H9 (cell line): Measurements from ENCODE around the gene GSK3A. TPM values are rescaled to one million over a fixed set of nuclear protein-coding genes. Genes with fewer than 3 reads are reported as not detected.

Experiments used
- DNase-seq: peaks from one replicate; pipeline ENCODE4 v3.0.0-alpha.2; 2017
- H2AFZ ChIP-seq: one replicate; pipeline ENCODE4 v1.6.1; 2013; ENCODE audit warnings: mild to moderate bottlenecking, low read length, control low read depth, moderate library complexity
- H2AK5ac ChIP-seq: 2 replicates; pipeline ENCODE4 v1.6.1; 2013; ENCODE audit warnings: low read length, control low read depth, mixed read lengths; ENCODE audit not compliant: insufficient read length
- H2BK120ac ChIP-seq: one replicate; pipeline ENCODE4 v1.6.1; 2013; ENCODE audit warnings: low read depth, mild to moderate bottlenecking, low read length, control low read depth, inconsistent platforms; ENCODE audit not compliant: poor library complexity, severe bottlenecking
- H2BK12ac ChIP-seq: 2 replicates; pipeline ENCODE4 v1.6.1; 2013; ENCODE audit warnings: low read length, control low read depth, mixed read lengths, low read depth; ENCODE audit not compliant: insufficient read length
- H2BK15ac ChIP-seq: 2 replicates; pipeline ENCODE4 v1.6.1; 2013; ENCODE audit warnings: low read depth, low read length, control low read depth
- H2BK20ac ChIP-seq: one replicate; pipeline ENCODE4 v1.6.1; 2013; ENCODE audit warnings: low read depth, mild to moderate bottlenecking, low read length, control low read depth, inconsistent platforms; ENCODE audit not compliant: poor library complexity, severe bottlenecking
- H2BK5ac ChIP-seq: 2 replicates; pipeline ENCODE4 v1.6.1; 2013; ENCODE audit warnings: low read length, control low read depth, mixed read lengths; ENCODE audit not compliant: insufficient read length
- H3K14ac ChIP-seq: 2 replicates; pipeline ENCODE4 v1.6.1; 2013; ENCODE audit warnings: low read length, control low read depth; ENCODE audit not compliant: insufficient read depth
- H3K18ac ChIP-seq: 2 replicates; pipeline ENCODE4 v1.6.1; 2013; ENCODE audit warnings: low read depth, mild to moderate bottlenecking, mixed read lengths, low read length, control low read depth; ENCODE audit not compliant: insufficient read length
- H3K23ac ChIP-seq: 2 replicates; pipeline ENCODE4 v1.6.1; 2013; ENCODE audit warnings: low read length, control low read depth, mixed read lengths, low read depth; ENCODE audit not compliant: insufficient read length
- H3K23me2 ChIP-seq: 2 replicates; pipeline ENCODE4 v1.6.1; 2013; ENCODE audit warnings: low read depth, mild to moderate bottlenecking, mixed read lengths, low read length, control low read depth; ENCODE audit not compliant: insufficient read length, poor library complexity, severe bottlenecking
- H3K27ac ChIP-seq: 2 replicates; pipeline ENCODE4 v1.5.1; 2013; ENCODE audit warnings: low read length, control low read depth, mixed read lengths, low read depth; ENCODE audit not compliant: insufficient read length
- H3K27me3 ChIP-seq: 2 replicates; pipeline ENCODE4 v1.6.1; 2013; ENCODE audit warnings: low read length, control low read depth, inconsistent platforms; ENCODE audit not compliant: insufficient read depth
- H3K4ac ChIP-seq: 2 replicates; pipeline ENCODE4 v1.6.1; 2013; ENCODE audit warnings: low read depth, mild to moderate bottlenecking, control low read depth, inconsistent platforms, low read length, moderate library complexity
- H3K4me1 ChIP-seq: 2 replicates; pipeline ENCODE4 v1.6.1; 2013; ENCODE audit warnings: low read length, control low read depth, inconsistent platforms; ENCODE audit not compliant: insufficient read depth
- H3K4me2 ChIP-seq: 2 replicates; pipeline ENCODE4 v1.6.1; 2013; ENCODE audit warnings: low read length, control low read depth, mixed read lengths; ENCODE audit not compliant: insufficient read length, insufficient read depth
- H3K56ac ChIP-seq: 2 replicates; pipeline ENCODE4 v1.6.1; 2013; ENCODE audit warnings: low read depth, mild to moderate bottlenecking, mixed read lengths, low read length, control low read depth; ENCODE audit not compliant: insufficient read length
- H3K79me1 ChIP-seq: 2 replicates; pipeline ENCODE4 v1.6.1; 2013; ENCODE audit warnings: low read depth, mild to moderate bottlenecking, moderate library complexity, low read length, control low read depth, inconsistent platforms; ENCODE audit not compliant: insufficient read depth, poor library complexity, severe bottlenecking
- H3K79me2 ChIP-seq: 2 replicates; pipeline ENCODE4 v1.6.1; 2013; ENCODE audit warnings: low read length, control low read depth, inconsistent platforms; ENCODE audit not compliant: insufficient read depth
- H3K9ac ChIP-seq: 2 replicates; pipeline ENCODE4 v1.6.1; 2013; ENCODE audit warnings: low read length, control low read depth, mixed read lengths; ENCODE audit not compliant: insufficient read length; ENCODE audit errors: extremely low read depth
- H3K9me3 ChIP-seq: one replicate; pipeline ENCODE4 v1.6.1; 2013; ENCODE audit warnings: low read depth, low read length, inconsistent platforms; ENCODE audit not compliant: control insufficient read depth
- H3T11ph ChIP-seq: one replicate; pipeline ENCODE4 v1.6.1; 2013; ENCODE audit warnings: mild to moderate bottlenecking, low read length, control low read depth, inconsistent platforms
- H4K20me1 ChIP-seq: one replicate; pipeline ENCODE4 v1.6.1; 2013; ENCODE audit not compliant: control insufficient read depth, insufficient read length, insufficient read depth
- H4K5ac ChIP-seq: 2 replicates; pipeline ENCODE4 v1.6.1; 2013; ENCODE audit warnings: low read depth, mild to moderate bottlenecking, mixed read lengths, low read length, control low read depth; ENCODE audit not compliant: insufficient read length
- H4K8ac ChIP-seq: replicated peaks from 2 replicates; pipeline ENCODE4 v1.6.1; 2013; ENCODE audit warnings: low read length, control low read depth, mixed read lengths, low read depth; ENCODE audit not compliant: insufficient read length
- H4K91ac ChIP-seq: 2 replicates; pipeline ENCODE4 v1.6.1; 2013; ENCODE audit warnings: low read depth, mild to moderate bottlenecking, moderate library complexity, mixed read lengths, low read length, control low read depth; ENCODE audit not compliant: insufficient read length
- H3K27ac Mint-ChIP-seq, 3 experiments: 2 replicates in 2 of 3; 3 replicates in 1 of 3; pipeline ENCODE4 v1.8.0; 2020 to 2021; ENCODE audit warnings: mixed read lengths in 3 of 3, mild to moderate bottlenecking in 1 of 3, moderate library complexity in 1 of 3
- H3K27me3 Mint-ChIP-seq: 2 replicates; pipeline ENCODE4 v1.8.0; 2021; ENCODE audit warnings: low read depth, mild to moderate bottlenecking, moderate library complexity, mixed read lengths
- H3K36me3 Mint-ChIP-seq, 3 experiments: 2 replicates in 2 of 3; 3 replicates in 1 of 3; pipeline ENCODE4 v1.8.0; 2020 to 2021; ENCODE audit warnings: low read depth in 3 of 3, mixed read lengths in 3 of 3; ENCODE audit not compliant: insufficient read depth in 1 of 3
- H3K4me1 Mint-ChIP-seq, 2 experiments: 2 replicates each; pipeline ENCODE4 v1.8.0; 2020; ENCODE audit warnings: mixed read lengths in 2 of 2
- H3K4me3 Mint-ChIP-seq, 2 experiments: 2 replicates in 1 of 2; 3 replicates in 1 of 2; pipeline ENCODE4 v1.8.0; 2020 to 2021; ENCODE audit warnings: mild to moderate bottlenecking in 2 of 2, mixed read lengths in 2 of 2, moderate library complexity in 1 of 2
- H3K9me3 Mint-ChIP-seq, 2 experiments: 2 replicates in 1 of 2; 3 replicates in 1 of 2; pipeline ENCODE4 v1.8.0; 2020; ENCODE audit warnings: mild to moderate bottlenecking in 2 of 2, mixed read lengths in 2 of 2, moderate library complexity in 1 of 2
- CTCF ChIP-seq: fragments of 200-600 bp; sonication (generic); conservative IDR thresholded peaks from 3 replicates; pipeline ENCODE4 v1.8.0; 2021; ENCODE audit warnings: antibody characterized with exemption, mild to moderate bottlenecking
- WGBS: extraction: QIAGEN DNeasy Blood & Tissue Kit; methylation state at CpG from one replicate; pipeline ENCODE4 v1.1.7; 2013; ENCODE audit warnings: missing lambda C conversion rate, low lambda C conversion rate, mixed read lengths; ENCODE audit not compliant: insufficient read length; ENCODE audit errors: extremely low coverage; 5-methylcytosine and 5-hydroxymethylcytosine counted together
- total RNA-seq: library from RNA; stranded (reverse); gene quantifications from 2 replicates; pipeline ENCODE4 v1.2.1, GENCODE V29; 2021

GSK3A gene
- total RNA-seq, 1 experiment from 2014 or later: 52.4 TPM

GRCh38 chr19:42250183-42250665 lies 7.8 kb upstream of the GSK3A start:
- Histone ChIP-seq H3K23ac (no peak overlapping the region), H2BK15ac (no peak overlapping the region), H2AK5ac (no peak overlapping the region), H2BK12ac (no peak overlapping the region), H2BK20ac (no peak overlapping the region), H4K5ac (no peak overlapping the region), H3K14ac (no peak overlapping the region), H3K9me3 (no peaks in the 10 kb centered on the region), H3K79me1 (no peaks in the 10 kb centered on the region), H3K27me3 (no peaks in the 10 kb centered on the region), H3K9ac (no peak overlapping the region), H2BK5ac (no peak overlapping the region), H4K91ac (no peak overlapping the region), H3K79me2 (peaks cover 5% of the 10 kb centered on the region; the same call in 1 of the 2 replicates), H3K4me2 (no peak overlapping the region), H3K4ac (no peak overlapping the region), H3K23me2 (peaks cover 6% of the 10 kb centered on the region), H4K20me1 (no peaks in the 10 kb centered on the region), H2AFZ (no peak overlapping the region), H3K4me1 (peaks cover 6% of the 10 kb centered on the region; the same call in 1 of the 2 replicates), H4K8ac (no peak overlapping the region), H3K56ac (no peak overlapping the region), H3K18ac (no peak overlapping the region), H3K27ac (no peak overlapping the region), H2BK120ac (no peak overlapping the region), H3T11ph (no peak overlapping the region)
- no CpG with 5 or more reads among the region's 15 CpGs for WGBS
- Mint-ChIP-seq H3K27ac (no peak overlapping the region), H3K36me3 (peaks cover 5 to 28% (median 18%) of the 10 kb centered on the region in 3 experiments; a peak in 6 of 7 replicates), H3K4me1 (peaks cover 29 to 43% of the 10 kb centered on the region in 2 experiments), H3K4me3 (peak overlapping the region in 1 of 2 experiments; percentile 39; a peak in 1 of 5 replicates), H3K9me3 (no peaks in the 10 kb centered on the region), H3K27me3 (no peaks in the 10 kb centered on the region; the same call in 1 of the 2 replicates)
- no peak for TF ChIP-seq CTCF
- no peak for DNase-seq
